Small intestine (tissue), 7 donors: ENCODE data around the gene DISC1. TPM values are rescaled to one million over a fixed set of nuclear protein-coding genes. Genes with fewer than 3 reads are reported as not detected.

ENCODE experiments used
- DNase-seq, 2 donors: peaks; one replicate each; pipeline versions ENCODE4 v3.0.0 to v3.0.0-alpha.2; 2013
- FAIRE-seq: peaks from 2 replicates; lab custom pipeline; 2012; peaks lifted over from hg19 to GRCh38; lab: Jason Lieb, UNC
- H3K27ac ChIP-seq, 3 donors: one replicate each; pipeline ENCODE4 v1.5.1; 2013; ENCODE audit warnings: low read length in 2 of 3, mild to moderate bottlenecking in 2 of 3, control low read depth in 1 of 3, inconsistent platforms in 1 of 3, low read depth in 1 of 3, moderate library complexity in 1 of 3
- H3K27me3 ChIP-seq, 3 donors: one replicate each; pipeline ENCODE4 v1.6.1; 2013; ENCODE audit warnings: low read length in 3 of 3, inconsistent platforms in 1 of 3; ENCODE audit not compliant: control insufficient read depth in 3 of 3, insufficient read depth in 3 of 3
- H3K36me3 ChIP-seq, 3 donors: one replicate each; pipeline ENCODE4 v1.6.1; 2013; ENCODE audit warnings: low read length in 3 of 3, inconsistent platforms in 1 of 3, low read depth in 1 of 3, mild to moderate bottlenecking in 1 of 3, moderate library complexity in 1 of 3; ENCODE audit not compliant: control insufficient read depth in 3 of 3, insufficient read depth in 2 of 3
- H3K4me1 ChIP-seq, 3 donors: one replicate each; pipeline ENCODE4 v1.6.1; 2013; ENCODE audit warnings: low read length in 2 of 3, inconsistent platforms in 1 of 3, low read depth in 1 of 3, mild to moderate bottlenecking in 1 of 3, moderate library complexity in 1 of 3; ENCODE audit not compliant: control insufficient read depth in 3 of 3, insufficient read depth in 2 of 3
- H3K4me3 ChIP-seq, 3 donors: one replicate each; pipeline ENCODE4 v1.5.1; 2013; ENCODE audit warnings: low read length in 3 of 3, control low read depth in 1 of 3, inconsistent platforms in 1 of 3, low read depth in 1 of 3, mild to moderate bottlenecking in 1 of 3, moderate library complexity in 1 of 3
- H3K9me3 ChIP-seq, 2 donors: one replicate each; pipeline ENCODE4 v1.6.1; 2013; ENCODE audit warnings: low read depth in 1 of 2, low read length in 1 of 2; ENCODE audit not compliant: control insufficient read depth in 2 of 2, insufficient read depth in 1 of 2
- WGBS, 3 donors: extraction: QIAGEN DNeasy Blood & Tissue Kit; methylation state at CpG; one replicate each; pipeline ENCODE4 v1.1.7; 2013; 5-methylcytosine and 5-hydroxymethylcytosine counted together
- polyA plus RNA-seq, 4 donors: library from polyadenylated mRNA; stranded (reverse) in 3 of 4; unstranded in 1 of 4; fragments of 200-250 nt in 3 of 4; fragments of 120-200 nt in 1 of 4; gene quantifications; one replicate each; pipeline versions ENCODE4 v1.2.1 to v1.2.3, GENCODE V29; 2013
- donor health status: healthy with polysubstance abuse.
- donor health status: control.
- donor health status: control.
- donor health status: Bipolar disorder and iron deficiency.
- donor health status: healthy.

Gene DISC1
- polyA plus RNA-seq, 4 donors, result 0.27 to 2.1 (median 0.85) TPM; not detected in 1

DNA sequence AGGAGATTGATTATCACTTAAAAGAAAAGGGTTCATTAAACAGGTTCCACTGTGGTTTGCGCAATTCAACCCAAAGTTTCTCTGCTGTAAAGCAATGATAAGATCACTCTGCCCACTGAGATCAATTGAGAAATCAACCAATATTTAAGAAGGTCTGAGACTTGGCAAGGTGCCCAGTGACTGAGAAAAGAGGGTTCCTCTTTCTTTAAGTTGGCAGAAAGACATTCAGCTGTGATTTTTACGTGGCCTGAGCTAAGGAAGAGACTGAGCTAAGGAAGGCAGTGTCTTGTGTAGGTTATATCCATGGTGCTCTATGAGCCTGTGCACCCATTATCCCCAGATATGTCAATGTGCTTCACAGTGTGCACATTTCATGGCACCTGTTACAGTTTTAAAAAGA, 344.1 kb downstream of the DISC1 start:
- H3K9me3 ChIP-seq, result no peaks in the 10 kb centered on the region
- DNase-seq (no peak), FAIRE-seq (no peak)
- WGBS, 3 donors, result 72 to 79% (median 77%) methylated on average over 2 of the region's 2 CpGs
- H3K27ac ChIP-seq, result no peak overlapping the region
- no peaks in the 10 kb centered on the region for H3K27me3 ChIP-seq
- no peak overlapping the region for H3K4me3 ChIP-seq
- H3K36me3 ChIP-seq, result no peaks in the 10 kb centered on the region
- no peaks in the 10 kb centered on the region for H3K4me1 ChIP-seq

GRCh38 chr1:231971397-231972110, 345.0 kb downstream of the DISC1 start:
- Histone ChIP-seq H3K36me3 (no peaks in the 10 kb centered on the region), H3K4me1 (no peaks in the 10 kb centered on the region), H3K9me3 (no peaks in the 10 kb centered on the region), H3K4me3 (no peak overlapping the region), H3K27ac (no peak overlapping the region), H3K27me3 (no peaks in the 10 kb centered on the region)
- DNase-seq (no peak), FAIRE-seq (no peak)
- 78 to 84% (median 83%) methylated on average over 12 of the region's 12 CpGs for WGBS, 3 donors

DNA sequence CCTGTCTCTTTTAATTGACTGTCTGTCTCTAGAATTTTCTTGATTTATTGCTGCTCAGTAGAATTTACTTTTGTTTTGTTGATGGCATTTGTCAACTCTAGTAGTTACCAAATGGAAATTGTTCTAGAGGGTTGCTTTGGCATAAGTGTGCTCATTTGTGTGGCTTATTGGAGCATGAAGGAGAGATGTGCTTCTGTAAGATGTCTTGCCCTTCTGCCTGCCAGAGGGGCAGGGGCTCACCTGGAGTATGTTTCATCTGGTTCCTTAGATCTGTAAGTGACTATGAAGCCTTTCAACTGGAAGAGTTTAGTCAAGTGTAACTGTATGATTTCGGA, 345.5 kb downstream of the DISC1 start:
- Histone ChIP-seq H3K27ac (no peak overlapping the region), H3K27me3 (no peaks in the 10 kb centered on the region)

GRCh38 chr1:231973830-231974229, 347.2 kb downstream of the DISC1 start:
- Histone ChIP-seq H3K9me3 (peaks cover 0 to 5% of the 10 kb centered on the region in 2 donors), H3K27ac (no peak overlapping the region), H3K36me3 (no peaks in the 10 kb centered on the region), H3K27me3 (no peaks in the 10 kb centered on the region), H3K4me3 (no peak overlapping the region), H3K4me1 (no peaks in the 10 kb centered on the region)
- 74 to 82% (median 80%) methylated on average over 5 of the region's 5 CpGs for WGBS, 3 donors
- DNase-seq, result no peak
- FAIRE-seq, result no peak

More for the DNA sequence above, 345.5 kb downstream of the DISC1 start:
- H3K36me3 ChIP-seq, result no peaks in the 10 kb centered on the region
- no peaks in the 10 kb centered on the region for H3K4me1 ChIP-seq
- H3K9me3 ChIP-seq, result peaks cover 0 to under 1% of the 10 kb centered on the region in 2 donors
- WGBS, 3 donors, result 88 to 92% (median 90%) methylated on average over 1 of the region's 1 CpG
- FAIRE-seq (no peak), DNase-seq (no peak)
- H3K4me3 ChIP-seq, result no peak overlapping the region

GRCh38 chr1:231976231-231976630, 349.6 kb downstream of the DISC1 start:
- H3K27me3 ChIP-seq, result no peaks in the 10 kb centered on the region
- H3K4me3 ChIP-seq, result no peak overlapping the region
- no peaks in the 10 kb centered on the region for H3K36me3 ChIP-seq
- 90 to 94% (median 91%) methylated on average over 4 of the region's 4 CpGs for WGBS, 3 donors
- no peak for DNase-seq
- H3K9me3 ChIP-seq, result peaks cover 0 to 5% of the 10 kb centered on the region in 2 donors
- no peak overlapping the region for H3K27ac ChIP-seq
- FAIRE-seq, result no peak
- H3K4me1 ChIP-seq, result no peaks in the 10 kb centered on the region

GRCh38 chr1:231981675-231982074, 355.1 kb downstream of the DISC1 start:
- FAIRE-seq (no peak), DNase-seq (no peak)
- no peaks in the 10 kb centered on the region for H3K4me1 ChIP-seq
- no peak overlapping the region for H3K27ac ChIP-seq
- no peaks in the 10 kb centered on the region for H3K36me3 ChIP-seq
- peaks cover 0 to 5% of the 10 kb centered on the region in 2 donors for H3K9me3 ChIP-seq
- no peak overlapping the region for H3K4me3 ChIP-seq
- no peaks in the 10 kb centered on the region for H3K27me3 ChIP-seq
- 64 to 78% (median 66%) methylated on average over 4 of the region's 4 CpGs for WGBS, 3 donors

- no peaks in the 10 kb centered on the region for H3K9me3 ChIP-seq
- no peak overlapping the region for H3K27ac ChIP-seq
- H3K4me1 ChIP-seq, result no peaks in the 10 kb centered on the region
- FAIRE-seq (no peak), DNase-seq (no peak)
- 65 to 76% (median 72%) methylated on average over 4 to 5 of the region's 5 CpGs for WGBS, 3 donors
- no peak overlapping the region for H3K4me3 ChIP-seq
- no peaks in the 10 kb centered on the region for H3K27me3 ChIP-seq
- no peaks in the 10 kb centered on the region for H3K36me3 ChIP-seq
These were observed 356.4 kb downstream of the DISC1 start for GRCh38 chr1:231982871-231983587.

GRCh38 chr1:231983588-231984193, 357.1 kb downstream of the DISC1 start:
- WGBS, 3 donors, result 73 to 83% (median 82%) methylated on average over 4 of the region's 4 CpGs
- no peaks in the 10 kb centered on the region for H3K4me1 ChIP-seq
- no peaks in the 10 kb centered on the region for H3K36me3 ChIP-seq
- no peak overlapping the region for H3K27ac ChIP-seq
- no peak overlapping the region for H3K4me3 ChIP-seq
- H3K9me3 ChIP-seq, result no peaks in the 10 kb centered on the region
- no peak for FAIRE-seq
- no peak for DNase-seq
- no peaks in the 10 kb centered on the region for H3K27me3 ChIP-seq
